SK-N-MC (cell line): ENCODE measurements around the gene IFNGR2.
A peak's percentile ranks its signal among the peaks of the same experiment; 100 is the strongest.

Source experiments
- DNase-seq: peaks from one replicate; pipeline ENCODE4 v3.0.0-alpha.2; 2011; ENCODE audit warnings: low read depth, low spot score
- H3K27ac ChIP-seq: fragments of 200-600 bp; sonication (generic); 2 replicates; pipeline ENCODE4 v1.5.1; 2016; ENCODE audit warnings: mixed run types
- H3K36me3 ChIP-seq: fragments of 200-600 bp; sonication (generic); 2 replicates; pipeline ENCODE4 v1.6.1; 2017; ENCODE audit warnings: antibody characterized with exemption, low read length, mixed read lengths; ENCODE audit not compliant: insufficient read depth
- H3K4me3 ChIP-seq: fragments of 200-600 bp; sonication (generic); 2 replicates; pipeline ENCODE4 v1.5.1; 2016
- H3K9ac ChIP-seq: fragments of 200-600 bp; sonication (generic); 2 replicates; pipeline ENCODE4 v1.8.0; 2017; ENCODE audit warnings: mixed run types, mixed read lengths; ENCODE audit not compliant: insufficient read length
- H3K9me3 ChIP-seq: fragments of 200-600 bp; sonication (generic); 2 replicates; pipeline ENCODE4 v1.6.1; 2017; ENCODE audit warnings: low read depth, mild to moderate bottlenecking, antibody characterized with exemption, low read length, moderate library complexity, mixed read lengths
- EZH2 ChIP-seq: fragments of 200-600 bp; sonication (generic); IDR thresholded peaks from one replicate; pipeline ENCODE4 v1.6.1; 2017; ENCODE audit warnings: antibody characterized with exemption
- FOXP2 ChIP-seq: optimal IDR thresholded peaks from 2 replicates; pipeline ENCODE3; 2011; ENCODE audit warnings: mild to moderate bottlenecking, moderate library complexity; ENCODE audit not compliant: insufficient read depth; ENCODE audit errors: extremely low read length, control extremely low read depth
- POLR2AphosphoS5 ChIP-seq: IDR thresholded peaks from 2 replicates; pipeline ENCODE4 v1.6.1; 2012; ENCODE audit warnings: mild to moderate bottlenecking, low read depth, low read length, borderline replicate concordance

IFNGR2 gene

GRCh38 chr21:33392284-33392985, 10.8 kb upstream of the IFNGR2 start:
- Histone ChIP-seq H3K27ac (no peak overlapping the region), H3K36me3 (no peaks in the 10 kb centered on the region), H3K9ac (no peak overlapping the region), H3K9me3 (no peaks in the 10 kb centered on the region), H3K4me3 (no peak overlapping the region)
- DNase-seq, result no peak
- no peak for TF ChIP-seq EZH2
- TF ChIP-seq FOXP2, result no peak
- TF ChIP-seq POLR2AphosphoS5, result no peak

- Histone ChIP-seq H3K9ac (no peak overlapping the region), H3K27ac (no peak overlapping the region), H3K9me3 (no peaks in the 10 kb centered on the region), H3K36me3 (no peaks in the 10 kb centered on the region), H3K4me3 (no peak overlapping the region)
- no peak for DNase-seq
- TF ChIP-seq EZH2, result no peak
- TF ChIP-seq POLR2AphosphoS5, result no peak
These were observed 9.9 kb upstream of the IFNGR2 start for GRCh38 chr21:33393348-33393747.

- DNase-seq, result no peak
- no peak for TF ChIP-seq POLR2AphosphoS5
- no peak overlapping the region for H3K9ac ChIP-seq
These were observed 9.0 kb upstream of the IFNGR2 start for GRCh38 chr21:33394260-33394659.

GRCh38 chr21:33395891-33396331, 7.3 kb upstream of the IFNGR2 start:
- no peak overlapping the region for H3K27ac ChIP-seq
- H3K9me3 ChIP-seq, result no peaks in the 10 kb centered on the region
- H3K36me3 ChIP-seq, result no peaks in the 10 kb centered on the region
- H3K4me3 ChIP-seq, result no peak overlapping the region
- no peak for TF ChIP-seq FOXP2
- TF ChIP-seq EZH2, result no peak
- TF ChIP-seq POLR2AphosphoS5, result no peak
- DNase-seq, result no peak
- H3K9ac ChIP-seq, result no peak overlapping the region

More at GRCh38 chr21:33394260-33394659, 9.0 kb upstream of the IFNGR2 start:
- Histone ChIP-seq H3K4me3 (no peak overlapping the region), H3K27ac (no peak overlapping the region), H3K9me3 (no peaks in the 10 kb centered on the region), H3K36me3 (no peaks in the 10 kb centered on the region)

- no peaks in the 10 kb centered on the region for H3K36me3 ChIP-seq
- TF ChIP-seq POLR2AphosphoS5, result no peak
- H3K4me3 ChIP-seq, result no peak overlapping the region
- no peak for DNase-seq
- no peak overlapping the region for H3K9ac ChIP-seq
- H3K9me3 ChIP-seq, result no peaks in the 10 kb centered on the region
- no peak overlapping the region for H3K27ac ChIP-seq
These were observed 6.8 kb upstream of the IFNGR2 start for GRCh38 chr21:33396436-33396835.

GRCh38 chr21:33396951-33397350, 6.3 kb upstream of the IFNGR2 start:
- no peaks in the 10 kb centered on the region for H3K9me3 ChIP-seq
- no peak overlapping the region for H3K27ac ChIP-seq
- no peak overlapping the region for H3K9ac ChIP-seq
- no peak for DNase-seq
- H3K36me3 ChIP-seq, result no peaks in the 10 kb centered on the region
- TF ChIP-seq POLR2AphosphoS5 (no peak), EZH2 (no peak), FOXP2 (no peak)
- H3K4me3 ChIP-seq, result no peak overlapping the region

GRCh38 chr21:33397717-33398116, 5.5 kb upstream of the IFNGR2 start:
- no peak for TF ChIP-seq EZH2
- no peak for TF ChIP-seq FOXP2
- TF ChIP-seq POLR2AphosphoS5, result no peak
- H3K4me3 ChIP-seq, result no peak overlapping the region
- no peak overlapping the region for H3K9ac ChIP-seq
- H3K27ac ChIP-seq, result no peak overlapping the region
- H3K36me3 ChIP-seq, result no peaks in the 10 kb centered on the region
- H3K9me3 ChIP-seq, result no peaks in the 10 kb centered on the region
- no peak for DNase-seq

- Histone ChIP-seq H3K9ac (no peak overlapping the region), H3K9me3 (no peaks in the 10 kb centered on the region), H3K27ac (no peak overlapping the region), H3K36me3 (no peaks in the 10 kb centered on the region), H3K4me3 (no peak overlapping the region)
- TF ChIP-seq EZH2 (no peak), FOXP2 (no peak), POLR2AphosphoS5 (no peak)
- DNase-seq, result no peak
These were observed 4.9 kb upstream of the IFNGR2 start for GRCh38 chr21:33398361-33398760.

- Histone ChIP-seq H3K4me3 (no peak overlapping the region), H3K9me3 (no peaks in the 10 kb centered on the region), H3K36me3 (0 out of 2 replicates have a peak, but pooled peaks cover 4% of the 10 kb centered on the region), H3K9ac (no peak overlapping the region), H3K27ac (peak overlapping the region; percentile 42; the same call in 1 of the 2 replicates)
- DNase-seq, result no peak
- TF ChIP-seq EZH2 (no peak), POLR2AphosphoS5 (no peak), FOXP2 (no peak)
These were observed 1.6 kb upstream of the IFNGR2 start for GRCh38 chr21:33401630-33401992.
